Activated T-helper 1 cell treated with anti-CD3 and anti-CD28 coated beads, Interleukin-12 subunit alpha, Interleukin-12 subunit beta, Interleukin-2, Interleukin-4 antibody, amounts not matched to agents 30 ng/mL and 10 ng/mL and 1 ng/mL, durations not matched to agents 14 hours and 24 hours and 36 hours (primary cell): ENCODE results near the gene ARMC2. TPM values are rescaled to one million over a fixed set of nuclear protein-coding genes. Genes with fewer than 3 reads are reported as not detected.
"Not testable (repeated sequence)": the region's sequence is repeated elsewhere in the genome, so short reads cannot be mapped to it uniquely, and the experiment has no call there.

Experiments used
- DNase-seq: peaks from one replicate; pipeline ENCODE4 v3.0.0; 2021; ENCODE audit warnings: low spot score
- H3K27ac Mint-ChIP-seq: one replicate; pipeline ENCODE4 v1.8.0; 2021; ENCODE audit warnings: mild to moderate bottlenecking, mixed read lengths
- H3K27me3 Mint-ChIP-seq: one replicate; pipeline ENCODE4 v1.8.0; 2022; ENCODE audit warnings: mild to moderate bottlenecking, moderate library complexity, mixed read lengths; ENCODE audit not compliant: insufficient read depth
- H3K36me3 Mint-ChIP-seq: one replicate; pipeline ENCODE4 v1.8.0; 2021; ENCODE audit warnings: low read depth, mixed read lengths
- H3K4me1 Mint-ChIP-seq: one replicate; pipeline ENCODE4 v1.8.0; 2021; ENCODE audit warnings: low read depth, mixed read lengths
- H3K4me3 Mint-ChIP-seq: one replicate; pipeline ENCODE4 v1.8.0; 2021; ENCODE audit warnings: mild to moderate bottlenecking, moderate library complexity, mixed read lengths
- H3K9me3 Mint-ChIP-seq: one replicate; pipeline ENCODE4 v1.8.0; 2021; ENCODE audit warnings: mixed read lengths
- intact Hi-C: fragments of 100-400 bp; cut with micrococcal nuclease; formaldehyde crosslinking; loops from one replicate; pipeline ENCODE4 v1.15.1; 2024
- total RNA-seq: library from RNA; stranded (reverse); gene quantifications from 2 replicates; pipeline ENCODE4 v1.2.3, GENCODE V29; 2022

Gene ARMC2
- total RNA-seq, 1 donor from 2014 or later, result 4.6 TPM

- Mint-ChIP-seq H3K27me3 (peaks cover 17% of the 10 kb centered on the region), H3K4me1 (peaks cover 30% of the 10 kb centered on the region), H3K36me3 (peaks cover 16% of the 10 kb centered on the region), H3K27ac (no peak overlapping the region), H3K9me3 (peaks cover 3% of the 10 kb centered on the region), H3K4me3 (no peak overlapping the region)
- DNase-seq, result no peak
- intact Hi-C loops, result no loop called here
Measured at GRCh38 chr6:108904741-108905140, 56.5 kb downstream of the ARMC2 start.

- Mint-ChIP-seq H3K36me3 (no peaks in the 10 kb centered on the region), H3K4me3 (no peak overlapping the region), H3K27me3 (peaks cover 31% of the 10 kb centered on the region), H3K27ac (no peak overlapping the region), H3K9me3 (no peaks in the 10 kb centered on the region), H3K4me1 (peaks cover 16% of the 10 kb centered on the region)
- intact Hi-C loops, result no loop called here
- peak; percentile 12 for DNase-seq
Measured at GRCh38 chr6:108914235-108915022, 66.2 kb downstream of the ARMC2 start.

- Mint-ChIP-seq H3K36me3 (no peaks in the 10 kb centered on the region), H3K27ac (no peak overlapping the region), H3K4me3 (no peak overlapping the region), H3K27me3 (peaks cover 30% of the 10 kb centered on the region), H3K4me1 (peaks cover 16% of the 10 kb centered on the region), H3K9me3 (no peaks in the 10 kb centered on the region)
- no peak for DNase-seq
- intact Hi-C loops, result no loop called here
Measured at GRCh38 chr6:108915258-108915657, 67.0 kb downstream of the ARMC2 start.

GRCh38 chr6:108916026-108916686, 67.9 kb downstream of the ARMC2 start:
- Mint-ChIP-seq H3K27me3 (peaks cover 23% of the 10 kb centered on the region), H3K4me1 (peaks cover 24% of the 10 kb centered on the region), H3K9me3 (no peaks in the 10 kb centered on the region), H3K27ac (no peak overlapping the region), H3K4me3 (no peak overlapping the region), H3K36me3 (no peaks in the 10 kb centered on the region)
- intact Hi-C loops, result no loop called here
- DNase-seq, result no peak

- Mint-ChIP-seq H3K4me3 (no peak overlapping the region), H3K27ac (no peak overlapping the region), H3K9me3 (peaks cover 5% of the 10 kb centered on the region), H3K36me3 (peaks cover 6% of the 10 kb centered on the region), H3K27me3 (peaks cover 23% of the 10 kb centered on the region), H3K4me1 (peaks cover 40% of the 10 kb centered on the region)
- DNase-seq, result no peak
- intact Hi-C loops, result loop anchor here (1.0 to 2.0 kb wide), 7 partner anchors 22 to 152 kb away; partner anchors contain the start of gene ARMC2
Measured at GRCh38 chr6:108920751-108921150, 72.5 kb downstream of the ARMC2 start.

- Mint-ChIP-seq H3K9me3 (peaks cover 5% of the 10 kb centered on the region), H3K27ac (peak overlapping the region; percentile 63), H3K4me3 (peak overlapping the region; percentile 8), H3K4me1 (peaks cover 34% of the 10 kb centered on the region), H3K36me3 (peaks cover 6% of the 10 kb centered on the region), H3K27me3 (peaks cover 22% of the 10 kb centered on the region)
- DNase-seq, result no peak
- intact Hi-C loops, result loop anchor here (1.0 to 2.0 kb wide), 7 partner anchors 21 to 151 kb away; partner anchors contain the start of gene ARMC2
Measured at GRCh38 chr6:108921547-108922361, 73.5 kb downstream of the ARMC2 start.

GRCh38 chr6:108922499-108922898, 74.3 kb downstream of the ARMC2 start:
- Mint-ChIP-seq H3K4me1 (peaks cover 34% of the 10 kb centered on the region), H3K4me3 (no peak overlapping the region), H3K9me3 (peaks cover 5% of the 10 kb centered on the region), H3K27me3 (peaks cover 16% of the 10 kb centered on the region), H3K27ac (no peak overlapping the region), H3K36me3 (peaks cover 6% of the 10 kb centered on the region)
- intact Hi-C loops, result no loop called here
- no peak for DNase-seq

- Mint-ChIP-seq H3K9me3 (peaks cover 5% of the 10 kb centered on the region), H3K27me3 (peaks cover 27% of the 10 kb centered on the region), H3K4me1 (peaks cover 12% of the 10 kb centered on the region), H3K36me3 (peaks cover 5% of the 10 kb centered on the region), H3K27ac (no peak overlapping the region), H3K4me3 (no peak overlapping the region)
- DNase-seq, result no peak
- intact Hi-C loops, result no loop called here
Measured at GRCh38 chr6:108927927-108928326, 79.7 kb downstream of the ARMC2 start.

GRCh38 chr6:108928650-108929049, 80.4 kb downstream of the ARMC2 start:
- peaks cover 4% of the 10 kb centered on the region for H3K36me3 Mint-ChIP-seq
- peaks cover 31% of the 10 kb centered on the region for H3K27me3 Mint-ChIP-seq
- H3K4me1 Mint-ChIP-seq, result peaks cover 10% of the 10 kb centered on the region
- DNase-seq, result no peak
- intact Hi-C loops, result no loop called here
- H3K27ac Mint-ChIP-seq, result no peak overlapping the region
- H3K4me3 Mint-ChIP-seq, result no peak overlapping the region
- peaks cover 5% of the 10 kb centered on the region for H3K9me3 Mint-ChIP-seq

- H3K4me1 Mint-ChIP-seq, H3K36me3 Mint-ChIP-seq, H3K27ac Mint-ChIP-seq, H3K9me3 Mint-ChIP-seq, H3K4me3 Mint-ChIP-seq, intact Hi-C loops, DNase-seq: not testable (repeated sequence)
- H3K27me3 Mint-ChIP-seq, result peaks cover 29% of the 10 kb centered on the region
Measured at GRCh38 chr6:108931090-108931489, 82.9 kb downstream of the ARMC2 start.

GRCh38 chr6:108937170-108937569, 88.9 kb downstream of the ARMC2 start:
- Mint-ChIP-seq H3K9me3 (peaks cover 16% of the 10 kb centered on the region), H3K4me1 (peaks cover 11% of the 10 kb centered on the region), H3K27ac (no peak overlapping the region), H3K4me3 (no peak overlapping the region), H3K36me3 (peaks cover 6% of the 10 kb centered on the region), H3K27me3 (peaks cover 15% of the 10 kb centered on the region)
- intact Hi-C loops, result no loop called here
- no peak for DNase-seq

- DNase-seq, result no peak
- H3K27me3 Mint-ChIP-seq, result peaks cover 4% of the 10 kb centered on the region
- peaks cover 6% of the 10 kb centered on the region for H3K36me3 Mint-ChIP-seq
- no peak overlapping the region for H3K4me3 Mint-ChIP-seq
- H3K27ac Mint-ChIP-seq, result peak overlapping the region; percentile 13
- H3K9me3 Mint-ChIP-seq, result peaks cover 16% of the 10 kb centered on the region
- intact Hi-C loops, result loop anchor here (5.0 to 10.0 kb wide), 2 partner anchors 383 to 434 kb away; no protein-coding TSS in a partner anchor
- peaks cover 38% of the 10 kb centered on the region for H3K4me1 Mint-ChIP-seq
Measured at GRCh38 chr6:108940741-108941140, 92.5 kb downstream of the ARMC2 start.
